SK-N-SH treated with all-trans-retinoic acid at 6 μM for 48 hours (cell line): ENCODE data around the gene BEND5.

Experiments used
- ATAC-seq: fragments of 200-7000 bp; cut with Tn5 transposase; 3 replicates; pipeline ENCODE4 v1.9.1; 2020; ENCODE audit warnings: mild to moderate bottlenecking, moderate library complexity
- ARNTL ChIP-seq: fragments of 450-650 bp; formaldehyde crosslinking; IDR thresholded peaks from 2 replicates; pipeline ENCODE4 v1.5.0; 2020; ENCODE audit warnings: low read depth, mild to moderate bottlenecking, moderate library complexity, borderline replicate concordance
- CSDC2 ChIP-seq: fragments of 250-450 bp; sonication (Bioruptor Pico); IDR thresholded peaks from 2 replicates; pipeline ENCODE4 v1.5.0; 2020; ENCODE audit warnings: mild to moderate bottlenecking, moderate library complexity
- ESRRG ChIP-seq: fragments of 250-450 bp; sonication (Bioruptor Pico); IDR thresholded peaks from 2 replicates; pipeline ENCODE4 v1.6.1; 2021; ENCODE audit warnings: mild to moderate bottlenecking
- GLIS3 ChIP-seq: fragments of 250-450 bp; sonication (Bioruptor Pico); IDR thresholded peaks from 2 replicates; pipeline ENCODE4 v1.5.0; 2020; ENCODE audit warnings: mild to moderate bottlenecking, moderate library complexity
- ISL1 ChIP-seq: fragments of 250-450 bp; sonication (Bioruptor Pico); IDR thresholded peaks from 2 replicates; pipeline ENCODE4 v2.1.2; 2022; ENCODE audit warnings: mild to moderate bottlenecking, moderate library complexity
- OSR1 ChIP-seq: fragments of 250-450 bp; sonication (Bioruptor Pico); IDR thresholded peaks from 2 replicates; pipeline ENCODE4 v1.8.0; 2022; ENCODE audit warnings: moderate library complexity, mild to moderate bottlenecking, inconsistent platforms
- RARB ChIP-seq: fragments of 250-450 bp; sonication (Bioruptor Pico); IDR thresholded peaks from 2 replicates; pipeline ENCODE4 v1.8.0; 2021; ENCODE audit warnings: mild to moderate bottlenecking, moderate library complexity
- SNAI2 ChIP-seq: fragments of 250-450 bp; sonication (Bioruptor Pico); IDR thresholded peaks from 2 replicates; pipeline ENCODE4 v1.5.0; 2020; ENCODE audit warnings: mild to moderate bottlenecking, moderate library complexity
- TCF4 ChIP-seq: fragments of 250-450 bp; sonication (Bioruptor Pico); IDR thresholded peaks from 2 replicates; pipeline ENCODE4 v1.8.0; 2021; ENCODE audit warnings: mild to moderate bottlenecking, moderate library complexity, borderline replicate concordance
- TOX ChIP-seq: fragments of 250-450 bp; sonication (Bioruptor Pico); IDR thresholded peaks from 2 replicates; pipeline ENCODE4 v1.8.0; 2021; ENCODE audit warnings: mild to moderate bottlenecking, moderate library complexity, borderline replicate concordance
- ZC3H10 ChIP-seq: fragments of 250-450 bp; sonication (Bioruptor Pico); IDR thresholded peaks from 2 replicates; pipeline ENCODE4 v1.5.1; 2021; ENCODE audit warnings: mild to moderate bottlenecking, moderate library complexity
- ZFP3 ChIP-seq: fragments of 250-450 bp; sonication (Bioruptor Pico); IDR thresholded peaks from 2 replicates; pipeline ENCODE4 v1.5.0; 2020; ENCODE audit warnings: mild to moderate bottlenecking, moderate library complexity
- ZNF565 ChIP-seq: fragments of 450-650 bp; formaldehyde crosslinking; conservative IDR thresholded peaks from 2 replicates; pipeline ENCODE4 v1.5.0; 2020; ENCODE audit warnings: low read depth, mild to moderate bottlenecking, moderate library complexity
- ZNF70 ChIP-seq: fragments of 450-650 bp; formaldehyde crosslinking; IDR thresholded peaks from 2 replicates; pipeline ENCODE4 v1.5.0; 2020; ENCODE audit warnings: mild to moderate bottlenecking, moderate library complexity
- ZNF8 ChIP-seq: fragments of 450-650 bp; formaldehyde crosslinking; IDR thresholded peaks from 2 replicates; pipeline ENCODE4 v1.5.0; 2020; ENCODE audit warnings: mild to moderate bottlenecking, moderate library complexity
- TF ChIP-seq, protein P1 (sequence below): fragments of 250-450 bp; sonication (Bioruptor Pico); IDR thresholded peaks from 2 replicates; pipeline ENCODE4 v1.5.1; 2021; ENCODE audit warnings: mild to moderate bottlenecking, moderate library complexity
- TF ChIP-seq, protein P2 (sequence below): fragments of 250-450 bp; sonication (Bioruptor Pico); IDR thresholded peaks from 2 replicates; pipeline ENCODE4 v1.8.0; 2021; ENCODE audit warnings: low read depth, mild to moderate bottlenecking, moderate library complexity, borderline replicate concordance
- TF ChIP-seq, protein P3 (sequence below): fragments of 250-450 bp; sonication (Bioruptor Pico); IDR thresholded peaks from 2 replicates; pipeline ENCODE4 v1.5.0; 2020; ENCODE audit warnings: mild to moderate bottlenecking, moderate library complexity
- TF ChIP-seq, protein P4 (sequence below): fragments of 250-450 bp; sonication (Bioruptor Pico); IDR thresholded peaks from 2 replicates; pipeline ENCODE4 v1.8.0; 2020; ENCODE audit warnings: mild to moderate bottlenecking, moderate library complexity, borderline replicate concordance
- TF ChIP-seq, protein P5 (sequence below): fragments of 250-450 bp; sonication (Bioruptor Pico); IDR thresholded peaks from 2 replicates; pipeline ENCODE4 v1.5.1; 2020; ENCODE audit warnings: low read depth, mild to moderate bottlenecking, moderate library complexity

The BEND5 gene, protein sequence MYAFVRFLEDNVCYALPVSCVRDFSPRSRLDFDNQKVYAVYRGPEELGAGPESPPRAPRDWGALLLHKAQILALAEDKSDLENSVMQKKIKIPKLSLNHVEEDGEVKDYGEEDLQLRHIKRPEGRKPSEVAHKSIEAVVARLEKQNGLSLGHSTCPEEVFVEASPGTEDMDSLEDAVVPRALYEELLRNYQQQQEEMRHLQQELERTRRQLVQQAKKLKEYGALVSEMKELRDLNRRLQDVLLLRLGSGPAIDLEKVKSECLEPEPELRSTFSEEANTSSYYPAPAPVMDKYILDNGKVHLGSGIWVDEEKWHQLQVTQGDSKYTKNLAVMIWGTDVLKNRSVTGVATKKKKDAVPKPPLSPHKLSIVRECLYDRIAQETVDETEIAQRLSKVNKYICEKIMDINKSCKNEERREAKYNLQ

DNA sequence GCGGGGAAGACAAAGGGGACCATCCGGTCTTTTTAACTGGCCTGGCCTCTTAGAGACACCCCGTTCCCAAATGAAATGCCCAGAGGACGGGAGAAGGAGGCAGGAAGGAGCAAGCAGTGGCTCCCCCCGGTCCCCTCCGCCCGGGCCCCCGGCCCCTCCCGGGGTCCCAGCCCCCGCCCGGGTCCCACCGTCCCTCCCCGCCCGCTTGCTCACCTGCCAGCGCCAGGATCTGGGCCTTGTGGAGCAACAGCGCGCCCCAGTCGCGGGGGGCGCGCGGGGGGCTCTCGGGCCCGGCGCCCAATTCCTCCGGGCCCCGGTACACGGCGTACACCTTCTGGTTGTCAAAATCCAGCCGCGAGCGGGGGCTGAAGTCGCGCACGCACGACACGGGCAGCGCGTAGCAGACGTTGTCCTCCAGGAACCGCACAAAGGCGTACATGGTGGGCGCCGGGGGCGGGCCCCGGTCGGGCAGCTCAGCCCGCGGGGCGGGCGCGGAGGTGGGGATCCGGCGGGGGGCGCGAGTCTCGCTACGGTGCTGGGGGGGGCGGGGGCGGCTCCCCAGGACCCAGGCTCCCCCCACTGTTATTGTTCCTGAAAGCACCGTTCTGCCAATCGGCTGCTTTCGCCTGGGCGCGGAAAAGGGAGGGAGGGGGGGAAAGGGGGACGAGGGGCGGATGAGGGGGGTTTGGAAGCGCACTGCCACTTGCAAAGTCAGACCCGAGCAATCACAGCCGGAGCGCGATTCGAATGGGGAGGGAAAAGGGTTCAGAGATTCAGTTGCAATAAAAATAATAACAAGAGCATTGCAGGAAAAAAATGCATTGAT, at the start of gene BEND5:
Gene BEND5 (minus strand): TSS at position 499 of the 826 bp plus-strand sequence. CDS start 60 bp downstream, at position 439.
- no peak for TF ChIP-seq ZC3H10 (CRISPR knock-in tag)
- TF ChIP-seq, protein P1, sequence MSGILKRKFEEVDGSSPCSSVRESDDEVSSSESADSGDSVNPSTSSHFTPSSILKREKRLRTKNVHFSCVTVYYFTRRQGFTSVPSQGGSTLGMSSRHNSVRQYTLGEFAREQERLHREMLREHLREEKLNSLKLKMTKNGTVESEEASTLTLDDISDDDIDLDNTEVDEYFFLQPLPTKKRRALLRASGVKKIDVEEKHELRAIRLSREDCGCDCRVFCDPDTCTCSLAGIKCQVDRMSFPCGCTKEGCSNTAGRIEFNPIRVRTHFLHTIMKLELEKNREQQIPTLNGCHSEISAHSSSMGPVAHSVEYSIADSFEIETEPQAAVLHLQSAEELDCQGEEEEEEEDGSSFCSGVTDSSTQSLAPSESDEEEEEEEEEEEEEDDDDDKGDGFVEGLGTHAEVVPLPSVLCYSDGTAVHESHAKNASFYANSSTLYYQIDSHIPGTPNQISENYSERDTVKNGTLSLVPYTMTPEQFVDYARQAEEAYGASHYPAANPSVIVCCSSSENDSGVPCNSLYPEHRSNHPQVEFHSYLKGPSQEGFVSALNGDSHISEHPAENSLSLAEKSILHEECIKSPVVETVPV (CRISPR knock-in tag), result no peak
- TF ChIP-seq ZNF565 (CRISPR knock-in tag), result no peak
- no peak for TF ChIP-seq OSR1
- no peak for TF ChIP-seq SNAI2 (CRISPR knock-in tag)
- TF ChIP-seq TOX (CRISPR knock-in tag), result no peak
- no peak for TF ChIP-seq ESRRG (CRISPR knock-in tag)
- no peak for TF ChIP-seq ZNF8 (CRISPR knock-in tag)
- TF ChIP-seq, protein P2, sequence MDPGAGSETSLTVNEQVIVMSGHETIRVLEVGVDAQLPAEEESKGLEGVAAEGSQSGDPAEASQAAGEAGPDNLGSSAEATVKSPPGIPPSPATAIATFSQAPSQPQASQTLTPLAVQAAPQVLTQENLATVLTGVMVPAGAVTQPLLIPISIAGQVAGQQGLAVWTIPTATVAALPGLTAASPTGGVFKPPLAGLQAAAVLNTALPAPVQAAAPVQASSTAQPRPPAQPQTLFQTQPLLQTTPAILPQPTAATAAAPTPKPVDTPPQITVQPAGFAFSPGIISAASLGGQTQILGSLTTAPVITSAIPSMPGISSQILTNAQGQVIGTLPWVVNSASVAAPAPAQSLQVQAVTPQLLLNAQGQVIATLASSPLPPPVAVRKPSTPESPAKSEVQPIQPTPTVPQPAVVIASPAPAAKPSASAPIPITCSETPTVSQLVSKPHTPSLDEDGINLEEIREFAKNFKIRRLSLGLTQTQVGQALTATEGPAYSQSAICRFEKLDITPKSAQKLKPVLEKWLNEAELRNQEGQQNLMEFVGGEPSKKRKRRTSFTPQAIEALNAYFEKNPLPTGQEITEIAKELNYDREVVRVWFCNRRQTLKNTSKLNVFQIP, result no peak
- TF ChIP-seq, protein P3, sequence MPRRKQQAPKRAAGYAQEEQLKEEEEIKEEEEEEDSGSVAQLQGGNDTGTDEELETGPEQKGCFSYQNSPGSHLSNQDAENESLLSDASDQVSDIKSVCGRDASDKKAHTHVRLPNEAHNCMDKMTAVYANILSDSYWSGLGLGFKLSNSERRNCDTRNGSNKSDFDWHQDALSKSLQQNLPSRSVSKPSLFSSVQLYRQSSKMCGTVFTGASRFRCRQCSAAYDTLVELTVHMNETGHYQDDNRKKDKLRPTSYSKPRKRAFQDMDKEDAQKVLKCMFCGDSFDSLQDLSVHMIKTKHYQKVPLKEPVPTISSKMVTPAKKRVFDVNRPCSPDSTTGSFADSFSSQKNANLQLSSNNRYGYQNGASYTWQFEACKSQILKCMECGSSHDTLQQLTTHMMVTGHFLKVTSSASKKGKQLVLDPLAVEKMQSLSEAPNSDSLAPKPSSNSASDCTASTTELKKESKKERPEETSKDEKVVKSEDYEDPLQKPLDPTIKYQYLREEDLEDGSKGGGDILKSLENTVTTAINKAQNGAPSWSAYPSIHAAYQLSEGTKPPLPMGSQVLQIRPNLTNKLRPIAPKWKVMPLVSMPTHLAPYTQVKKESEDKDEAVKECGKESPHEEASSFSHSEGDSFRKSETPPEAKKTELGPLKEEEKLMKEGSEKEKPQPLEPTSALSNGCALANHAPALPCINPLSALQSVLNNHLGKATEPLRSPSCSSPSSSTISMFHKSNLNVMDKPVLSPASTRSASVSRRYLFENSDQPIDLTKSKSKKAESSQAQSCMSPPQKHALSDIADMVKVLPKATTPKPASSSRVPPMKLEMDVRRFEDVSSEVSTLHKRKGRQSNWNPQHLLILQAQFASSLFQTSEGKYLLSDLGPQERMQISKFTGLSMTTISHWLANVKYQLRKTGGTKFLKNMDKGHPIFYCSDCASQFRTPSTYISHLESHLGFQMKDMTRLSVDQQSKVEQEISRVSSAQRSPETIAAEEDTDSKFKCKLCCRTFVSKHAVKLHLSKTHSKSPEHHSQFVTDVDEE (CRISPR knock-in tag), result no peak
- no peak for TF ChIP-seq ISL1 (CRISPR knock-in tag)
- TF ChIP-seq GLIS3 (CRISPR knock-in tag), result no peak
- no peak for TF ChIP-seq TCF4 (CRISPR knock-in tag)
- TF ChIP-seq CSDC2 (CRISPR knock-in tag), result no peak
- no peak for TF ChIP-seq ZNF70 (CRISPR knock-in tag)
- TF ChIP-seq, protein P4, sequence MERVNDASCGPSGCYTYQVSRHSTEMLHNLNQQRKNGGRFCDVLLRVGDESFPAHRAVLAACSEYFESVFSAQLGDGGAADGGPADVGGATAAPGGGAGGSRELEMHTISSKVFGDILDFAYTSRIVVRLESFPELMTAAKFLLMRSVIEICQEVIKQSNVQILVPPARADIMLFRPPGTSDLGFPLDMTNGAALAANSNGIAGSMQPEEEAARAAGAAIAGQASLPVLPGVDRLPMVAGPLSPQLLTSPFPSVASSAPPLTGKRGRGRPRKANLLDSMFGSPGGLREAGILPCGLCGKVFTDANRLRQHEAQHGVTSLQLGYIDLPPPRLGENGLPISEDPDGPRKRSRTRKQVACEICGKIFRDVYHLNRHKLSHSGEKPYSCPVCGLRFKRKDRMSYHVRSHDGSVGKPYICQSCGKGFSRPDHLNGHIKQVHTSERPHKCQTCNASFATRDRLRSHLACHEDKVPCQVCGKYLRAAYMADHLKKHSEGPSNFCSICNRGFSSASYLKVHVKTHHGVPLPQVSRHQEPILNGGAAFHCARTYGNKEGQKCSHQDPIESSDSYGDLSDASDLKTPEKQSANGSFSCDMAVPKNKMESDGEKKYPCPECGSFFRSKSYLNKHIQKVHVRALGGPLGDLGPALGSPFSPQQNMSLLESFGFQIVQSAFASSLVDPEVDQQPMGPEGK (CRISPR knock-in tag), result no peak
- TF ChIP-seq, protein P5, sequence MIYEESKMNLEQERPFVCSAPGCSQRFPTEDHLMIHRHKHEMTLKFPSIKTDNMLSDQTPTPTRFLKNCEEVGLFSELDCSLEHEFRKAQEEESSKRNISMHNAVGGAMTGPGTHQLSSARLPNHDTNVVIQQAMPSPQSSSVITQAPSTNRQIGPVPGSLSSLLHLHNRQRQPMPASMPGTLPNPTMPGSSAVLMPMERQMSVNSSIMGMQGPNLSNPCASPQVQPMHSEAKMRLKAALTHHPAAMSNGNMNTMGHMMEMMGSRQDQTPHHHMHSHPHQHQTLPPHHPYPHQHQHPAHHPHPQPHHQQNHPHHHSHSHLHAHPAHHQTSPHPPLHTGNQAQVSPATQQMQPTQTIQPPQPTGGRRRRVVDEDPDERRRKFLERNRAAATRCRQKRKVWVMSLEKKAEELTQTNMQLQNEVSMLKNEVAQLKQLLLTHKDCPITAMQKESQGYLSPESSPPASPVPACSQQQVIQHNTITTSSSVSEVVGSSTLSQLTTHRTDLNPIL (CRISPR knock-in tag), result no peak
- TF ChIP-seq ZFP3, result no peak
- TF ChIP-seq ARNTL (CRISPR knock-in tag), result no peak
- peak; percentile 85 for ATAC-seq

DNA sequence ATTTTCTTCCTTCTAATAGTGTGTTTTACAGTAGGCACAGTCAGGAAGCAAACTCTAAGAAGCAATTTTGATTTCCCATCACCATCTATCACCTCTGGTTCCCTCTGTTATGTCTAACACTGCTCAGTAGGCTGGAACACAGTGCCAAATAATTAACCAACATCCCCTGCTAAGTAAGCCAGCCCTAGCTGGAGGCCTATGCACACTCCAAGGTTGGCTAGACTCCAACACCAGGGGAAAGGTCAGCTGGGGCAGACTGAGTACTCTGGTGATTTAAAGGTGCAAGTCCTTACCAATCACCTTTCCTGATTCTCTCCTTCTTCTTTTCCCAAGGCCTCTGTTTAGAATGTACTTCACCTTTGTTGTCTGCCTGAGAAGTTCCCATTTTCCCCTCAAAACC, 46.5 kb upstream of the BEND5 start:
- no peak for TF ChIP-seq RARB (CRISPR knock-in tag)
- no peak for TF ChIP-seq ZNF70 (CRISPR knock-in tag)
- no peak for TF ChIP-seq SNAI2 (CRISPR knock-in tag)
- no peak for TF ChIP-seq ZNF565 (CRISPR knock-in tag)
- no peak for TF ChIP-seq ARNTL (CRISPR knock-in tag)
- TF ChIP-seq ZC3H10 (CRISPR knock-in tag), result no peak
- TF ChIP-seq, protein P2, result no peak
- TF ChIP-seq OSR1, result no peak
- no peak for TF ChIP-seq ZFP3
- TF ChIP-seq ZNF8 (CRISPR knock-in tag), result no peak

More for the DNA sequence above, 46.5 kb upstream of the BEND5 start:
- ATAC-seq, result peak; percentile 57; the same call in 2 of the 3 replicates
